ENCODE measurements around the gene RICTOR.

Gene RICTOR

GRCh38 chr5:38931731-38932130 lies 142.5 kb downstream of the RICTOR start:
- no peak overlapping the region for H3K27ac ChIP-seq
- TF ChIP-seq, protein P1, sequence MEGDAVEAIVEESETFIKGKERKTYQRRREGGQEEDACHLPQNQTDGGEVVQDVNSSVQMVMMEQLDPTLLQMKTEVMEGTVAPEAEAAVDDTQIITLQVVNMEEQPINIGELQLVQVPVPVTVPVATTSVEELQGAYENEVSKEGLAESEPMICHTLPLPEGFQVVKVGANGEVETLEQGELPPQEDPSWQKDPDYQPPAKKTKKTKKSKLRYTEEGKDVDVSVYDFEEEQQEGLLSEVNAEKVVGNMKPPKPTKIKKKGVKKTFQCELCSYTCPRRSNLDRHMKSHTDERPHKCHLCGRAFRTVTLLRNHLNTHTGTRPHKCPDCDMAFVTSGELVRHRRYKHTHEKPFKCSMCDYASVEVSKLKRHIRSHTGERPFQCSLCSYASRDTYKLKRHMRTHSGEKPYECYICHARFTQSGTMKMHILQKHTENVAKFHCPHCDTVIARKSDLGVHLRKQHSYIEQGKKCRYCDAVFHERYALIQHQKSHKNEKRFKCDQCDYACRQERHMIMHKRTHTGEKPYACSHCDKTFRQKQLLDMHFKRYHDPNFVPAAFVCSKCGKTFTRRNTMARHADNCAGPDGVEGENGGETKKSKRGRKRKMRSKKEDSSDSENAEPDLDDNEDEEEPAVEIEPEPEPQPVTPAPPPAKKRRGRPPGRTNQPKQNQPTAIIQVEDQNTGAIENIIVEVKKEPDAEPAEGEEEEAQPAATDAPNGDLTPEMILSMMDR (conservative IDR thresholded peaks at IDR 0.05), result no peak
- no peak for TF ChIP-seq ZFX (IDR thresholded peaks at IDR 0.05)

GRCh38 chr5:38929838-38930237 lies 144.4 kb downstream of the RICTOR start:
- no peak for TF ChIP-seq ZFX (IDR thresholded peaks at IDR 0.05)
- TF ChIP-seq, protein P1 (conservative IDR thresholded peaks at IDR 0.05), result no peak

GRCh38 chr5:38927470-38927869 lies 146.7 kb downstream of the RICTOR start:
- no peak for TF ChIP-seq ZFX (IDR thresholded peaks at IDR 0.05)
- TF ChIP-seq, protein P1 (conservative IDR thresholded peaks at IDR 0.05), result no peak
- H3K27ac ChIP-seq, result no peak overlapping the region

More at GRCh38 chr5:38929838-38930237, 144.4 kb downstream of the RICTOR start:
- no peak overlapping the region for H3K27ac ChIP-seq

DNA sequence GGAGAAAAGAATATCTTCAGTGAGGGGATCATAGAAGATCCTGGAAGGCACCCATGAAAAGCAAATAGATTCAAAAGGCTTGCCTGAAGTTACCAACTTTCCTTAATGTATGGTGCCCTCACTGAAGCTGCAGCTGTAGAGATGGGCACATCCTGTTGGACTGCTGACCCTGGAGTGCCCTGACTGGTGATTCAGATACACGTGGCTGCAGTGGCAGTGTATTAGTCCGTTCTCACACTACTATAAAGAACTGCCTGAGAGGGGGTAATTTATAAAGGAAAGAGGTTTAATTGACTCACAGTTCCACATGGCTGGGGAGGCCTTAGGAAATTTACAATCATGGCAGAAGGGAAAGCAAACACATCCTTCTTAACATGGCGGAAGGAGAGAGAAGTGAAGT lies 148.1 kb downstream of the RICTOR start:
- TF ChIP-seq ZFX (IDR thresholded peaks at IDR 0.05), result no peak
- TF ChIP-seq, protein P1 (conservative IDR thresholded peaks at IDR 0.05), result no peak
- H3K27ac ChIP-seq, result no peak overlapping the region

DNA sequence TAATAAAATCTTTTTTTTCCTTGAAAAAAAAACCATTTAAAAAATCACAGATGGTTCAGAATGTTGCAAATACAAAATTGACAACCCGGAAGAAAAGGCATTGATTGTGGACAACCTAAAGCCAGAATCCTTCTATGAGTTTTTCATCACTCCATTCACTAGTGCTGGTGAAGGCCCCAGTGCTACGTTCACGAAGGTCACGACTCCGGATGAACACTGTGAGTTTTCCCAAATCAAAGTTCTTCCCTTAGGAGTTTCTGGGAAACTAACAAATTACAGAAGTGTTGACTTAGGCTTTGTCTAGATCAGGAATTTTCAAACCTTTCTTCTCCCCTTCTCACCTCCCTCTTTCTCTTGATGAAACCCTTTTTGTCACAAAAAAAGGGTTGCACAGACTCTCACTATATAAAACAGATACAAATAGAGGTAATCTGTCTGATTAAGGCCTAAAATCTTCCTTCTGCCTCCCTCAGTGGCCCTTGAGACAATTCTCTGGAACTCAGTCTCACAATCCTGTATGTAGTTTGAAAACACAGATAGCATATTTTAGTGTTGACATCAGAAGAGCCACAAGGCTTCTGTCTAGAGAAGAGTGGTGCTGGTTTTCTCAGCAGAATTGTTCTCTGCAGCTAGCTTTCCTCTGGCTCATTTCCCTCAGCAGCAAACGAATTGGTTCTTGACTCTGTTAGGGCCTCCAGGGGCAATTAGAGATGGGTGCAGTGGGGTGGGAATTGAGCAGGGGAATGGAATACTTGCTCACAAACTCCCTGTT lies 148.9 kb downstream of the RICTOR start:
- TF ChIP-seq ZFX (IDR thresholded peaks at IDR 0.05), result no peak
- TF ChIP-seq, protein P1 (conservative IDR thresholded peaks at IDR 0.05), result no peak
- H3K27ac ChIP-seq, result no peak overlapping the region

GRCh38 chr5:38923661-38924451 lies 150.3 kb downstream of the RICTOR start:
- no peak overlapping the region for H3K27ac ChIP-seq
- no peak for TF ChIP-seq ZFX (IDR thresholded peaks at IDR 0.05)
- TF ChIP-seq, protein P1 (conservative IDR thresholded peaks at IDR 0.05), result no peak

DNA sequence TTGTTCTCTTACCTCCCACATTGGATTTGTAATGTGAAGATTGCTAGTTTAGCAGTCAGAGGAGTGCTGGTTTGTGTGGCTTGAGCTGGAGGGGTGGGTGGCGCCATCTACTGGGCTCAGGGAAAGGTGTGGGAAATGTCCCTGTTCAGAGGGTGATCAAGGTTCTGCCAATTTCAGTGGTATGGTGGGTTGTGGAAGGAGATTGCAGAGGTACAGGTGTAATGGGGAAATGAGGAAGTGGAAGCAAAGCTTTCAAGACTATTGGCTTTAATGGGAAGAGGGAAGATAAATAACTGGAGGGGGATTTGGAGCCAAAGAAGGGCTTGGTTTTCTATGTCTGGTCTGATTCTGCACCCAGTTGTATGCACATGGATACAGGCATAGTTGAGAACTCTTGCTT lies 152.0 kb downstream of the RICTOR start:
- TF ChIP-seq, protein P1 (conservative IDR thresholded peaks at IDR 0.05), result peak; percentile 95
- no peak for TF ChIP-seq ZFX (IDR thresholded peaks at IDR 0.05)
- H3K27ac ChIP-seq, result no peak overlapping the region

Measured in C4-2B (cell line).